Loucy (cell line): Measurements from ENCODE around the gene NUF2.

Experiments
- H2AFZ ChIP-seq: fragments of 200-600 bp; sonication (generic); 2 replicates; pipeline ENCODE4 v1.6.0; 2016; ENCODE audit warnings: antibody characterized with exemption, mild to moderate bottlenecking, low read length, moderate library complexity
- H3F3A ChIP-seq: fragments of 200-600 bp; 2 replicates; pipeline ENCODE4 v1.6.0; 2016; ENCODE audit warnings: antibody characterized with exemption, low read depth, mild to moderate bottlenecking
- H3K27me3 ChIP-seq: fragments of 200-600 bp; sonication (generic); 2 replicates; pipeline ENCODE4 v1.6.1; 2014; ENCODE audit warnings: low read length, mild to moderate bottlenecking; ENCODE audit not compliant: insufficient read depth, poor library complexity, severe bottlenecking
- H3K36me3 ChIP-seq: fragments of 200-600 bp; sonication (generic); 2 replicates; pipeline ENCODE4 v1.6.1; 2016; ENCODE audit warnings: low read length; ENCODE audit not compliant: insufficient read depth
- H3K4me1 ChIP-seq: fragments of 200-600 bp; sonication (generic); 2 replicates; pipeline ENCODE4 v1.5.1; 2014; ENCODE audit warnings: low read length, mild to moderate bottlenecking; ENCODE audit not compliant: insufficient read depth, poor library complexity, severe bottlenecking
- H3K4me2 ChIP-seq: fragments of 200-600 bp; sonication (generic); 2 replicates; pipeline ENCODE4 v1.6.0; 2014; ENCODE audit warnings: antibody characterized with exemption, low read length, low read depth, mild to moderate bottlenecking; ENCODE audit not compliant: poor library complexity, severe bottlenecking
- H3K4me3 ChIP-seq: fragments of 200-600 bp; sonication (generic); 2 replicates; pipeline ENCODE4 v1.5.1; 2014; ENCODE audit warnings: low read length, mild to moderate bottlenecking, mixed read lengths; ENCODE audit not compliant: poor library complexity, severe bottlenecking
- H3K79me2 ChIP-seq: fragments of 200-600 bp; sonication (generic); 2 replicates; pipeline ENCODE4 v1.6.1; 2014; ENCODE audit warnings: low read length; ENCODE audit not compliant: insufficient read depth
- H3K9ac ChIP-seq: fragments of 200-600 bp; sonication (generic); 2 replicates; pipeline ENCODE4 v1.6.0; 2014; ENCODE audit warnings: mild to moderate bottlenecking, low read depth, low read length, moderate library complexity; ENCODE audit not compliant: poor library complexity, severe bottlenecking
- H3K9me2 ChIP-seq: fragments of 200-600 bp; sonication (generic); replicated peaks from 2 replicates; pipeline ENCODE4 v1.6.1; 2016; ENCODE audit warnings: low read depth, low read length, mixed read lengths
- H3K9me3 ChIP-seq: fragments of 200-600 bp; sonication (generic); 2 replicates; pipeline ENCODE4 v1.6.1; 2014; ENCODE audit warnings: mild to moderate bottlenecking, antibody characterized with exemption, low read length, low read depth; ENCODE audit not compliant: insufficient read depth
- H4K20me1 ChIP-seq: fragments of 200-600 bp; sonication (generic); 2 replicates; pipeline ENCODE4 v1.6.0; 2014; ENCODE audit warnings: antibody characterized with exemption, low read length, mild to moderate bottlenecking; ENCODE audit not compliant: insufficient read depth, poor library complexity, severe bottlenecking
- CTCF ChIP-seq: fragments of 200-600 bp; sonication (generic); conservative IDR thresholded peaks from 2 replicates; pipeline ENCODE4 v1.5.1; 2014; ENCODE audit warnings: mild to moderate bottlenecking, antibody characterized with exemption, low read length
- EZH2phosphoT487 ChIP-seq: fragments of 200-600 bp; IDR thresholded peaks from 2 replicates; pipeline ENCODE4 v1.6.1; 2018; ENCODE audit warnings: antibody characterized with exemption, mild to moderate bottlenecking, moderate library complexity, borderline replicate concordance

Gene NUF2

GRCh38 chr1:163379801-163380200 lies 58.0 kb downstream of the NUF2 start:
- H3K9me3 ChIP-seq: no peaks in the 10 kb centered on the region
- H3K4me3 ChIP-seq: no peak overlapping the region
- H3K27me3 ChIP-seq: no peaks in the 10 kb centered on the region
- no peak overlapping the region for H2AFZ ChIP-seq
- H3K79me2 ChIP-seq: no peaks in the 10 kb centered on the region
- no peaks in the 10 kb centered on the region for H3F3A ChIP-seq
- no peak overlapping the region for H3K4me2 ChIP-seq
- no peak for TF ChIP-seq CTCF
- TF ChIP-seq EZH2phosphoT487: no peak
- H3K36me3 ChIP-seq: no peaks in the 10 kb centered on the region
- H3K9me2 ChIP-seq: no peaks in the 10 kb centered on the region
- no peaks in the 10 kb centered on the region for H3K4me1 ChIP-seq
- no peak overlapping the region for H3K9ac ChIP-seq
- H4K20me1 ChIP-seq: no peaks in the 10 kb centered on the region

- Histone ChIP-seq H3K9ac (no peak overlapping the region), H3K4me2 (no peak overlapping the region), H3K36me3 (no peaks in the 10 kb centered on the region), H3K27me3 (no peaks in the 10 kb centered on the region), H3K9me3 (no peaks in the 10 kb centered on the region), H3K79me2 (no peaks in the 10 kb centered on the region), H3K4me1 (no peaks in the 10 kb centered on the region), H3K9me2 (no peaks in the 10 kb centered on the region), H2AFZ (no peak overlapping the region), H3F3A (no peaks in the 10 kb centered on the region), H3K4me3 (no peak overlapping the region), H4K20me1 (no peaks in the 10 kb centered on the region)
- no peak for TF ChIP-seq CTCF
- TF ChIP-seq EZH2phosphoT487: no peak
Observed at GRCh38 chr1:163381487-163382184, 59.9 kb downstream of the NUF2 start.

GRCh38 chr1:163382395-163382794 lies 60.6 kb downstream of the NUF2 start:
- H3K9me2 ChIP-seq: no peaks in the 10 kb centered on the region
- H3K4me2 ChIP-seq: no peak overlapping the region
- TF ChIP-seq CTCF (no peak), EZH2phosphoT487 (no peak)
- H3K9me3 ChIP-seq: no peaks in the 10 kb centered on the region
- no peaks in the 10 kb centered on the region for H3F3A ChIP-seq
- H3K27me3 ChIP-seq: no peaks in the 10 kb centered on the region
- no peaks in the 10 kb centered on the region for H3K36me3 ChIP-seq
- H4K20me1 ChIP-seq: no peaks in the 10 kb centered on the region
- no peak overlapping the region for H3K4me3 ChIP-seq
- H3K79me2 ChIP-seq: no peaks in the 10 kb centered on the region
- no peak overlapping the region for H3K9ac ChIP-seq
- no peaks in the 10 kb centered on the region for H3K4me1 ChIP-seq
- no peak overlapping the region for H2AFZ ChIP-seq
